Panc1 (cell line): ENCODE measurements around the gene SC5D. TPM values are rescaled to one million over a fixed set of nuclear protein-coding genes. Genes with fewer than 3 reads are reported as not detected.
A peak's percentile ranks its signal among the peaks of the same experiment; 100 is the strongest.

Experiments
- ATAC-seq: fragments of 200-7000 bp; cut with Tn5 transposase; 2 replicates; pipeline ENCODE4 v1.9.1; 2020; ENCODE audit warnings: mild to moderate bottlenecking, moderate library complexity
- BruUV-seq: library from RNA; stranded (reverse); fragments of 400-500 nt; replicated peaks from 2 replicates; lab custom pipeline; 2021; lab: Mats Ljungman, UMichigan
- CTCF ChIA-PET: fragments of 300-600 bp; sonication (Branson Sonifier 250); formaldehyde crosslinking; loops from one replicate; lab custom pipeline; 2022; ENCODE audit warnings: antibody characterized with exemption; lab: Charles Lee
- POLR2A ChIA-PET: fragments of 300-600 bp; sonication (Branson Sonifier 250); formaldehyde crosslinking; loops from one replicate; lab custom pipeline; 2022; ENCODE audit warnings: antibody characterized with exemption; lab: Charles Lee
- DNase-seq: peaks from one replicate; pipeline ENCODE4 v3.0.0-alpha.2; 2010; ENCODE audit warnings: low read depth, low spot score
- H3K27ac ChIP-seq: 2 replicates; pipeline ENCODE4 v1.5.1; 2011; ENCODE audit warnings: mild to moderate bottlenecking, low read length, inconsistent platforms
- H3K27me3 ChIP-seq: fragments of 200-500 bp; sonication (Bioruptor generic); 2 replicates; pipeline ENCODE4 v1.6.0; 2014; ENCODE audit warnings: low read length, inconsistent platforms; ENCODE audit not compliant: control insufficient read depth, insufficient read depth
- H3K36me3 ChIP-seq: fragments of 200-500 bp; sonication (Bioruptor generic); 2 replicates; pipeline ENCODE4 v1.5.1; 2014; ENCODE audit warnings: inconsistent platforms, mild to moderate bottlenecking, low read length, moderate library complexity; ENCODE audit not compliant: control insufficient read depth, insufficient read depth
- H3K4me1 ChIP-seq: 2 replicates; pipeline ENCODE4 v1.5.1; 2011; ENCODE audit warnings: inconsistent platforms, mild to moderate bottlenecking, low read length, moderate library complexity; ENCODE audit not compliant: control insufficient read depth, insufficient read depth
- H3K4me3 ChIP-seq, 2 experiments: 2 replicates each; pipeline ENCODE4 v1.5.1; 2011 to 2012; ENCODE audit warnings: low read depth in 2 of 2, low read length in 2 of 2, mild to moderate bottlenecking in 2 of 2, inconsistent platforms in 1 of 2, moderate library complexity in 1 of 2
- H3K9me3 ChIP-seq: fragments of 200-500 bp; sonication (Bioruptor generic); 2 replicates; pipeline ENCODE4 v1.5.1; 2014; ENCODE audit warnings: low read depth, mild to moderate bottlenecking, inconsistent platforms, low read length, moderate library complexity; ENCODE audit not compliant: control insufficient read depth, insufficient read depth
- POLR2AphosphoS5 ChIP-seq: IDR thresholded peaks from 2 replicates; pipeline ENCODE4 v1.6.1; 2012; ENCODE audit warnings: mild to moderate bottlenecking, low read depth, low read length, moderate library complexity
- REST ChIP-seq, 2 experiments: IDR thresholded peaks; 2 replicates each; pipeline ENCODE4 v1.6.1; 2011 to 2012; ENCODE audit warnings: low read depth in 2 of 2, control low read depth in 1 of 2, low read length in 1 of 2, mild to moderate bottlenecking in 1 of 2, moderate library complexity in 1 of 2; ENCODE audit not compliant: insufficient read depth in 1 of 2
- TCF7L2 ChIP-seq: IDR thresholded peaks from 2 replicates; pipeline ENCODE4 v1.6.1; 2011; ENCODE audit warnings: mild to moderate bottlenecking, low read depth, low read length, inconsistent platforms
- in situ Hi-C: cut with HindIII; loops from 2 replicates; pipeline ENCODE4 v1.10.0; 2016; ENCODE audit warnings: low sequenced_read_pairs, low pct_unique_long_range_greater_than_20kb
- intact Hi-C: fragments of 100-400 bp; cut with micrococcal nuclease; formaldehyde crosslinking; loops from one replicate; pipeline ENCODE4 v1.10.0; 2022; ENCODE audit not compliant: unreplicated experiment
- total RNA-seq: library from RNA; stranded (reverse); gene quantifications from one replicate; pipeline ENCODE4 v1.2.1, GENCODE V29; 2021; ENCODE audit not compliant: unreplicated experiment
- TF ChIP-seq, protein P1 (sequence below): fragments of 450-650 bp; IDR thresholded peaks from 2 replicates; pipeline ENCODE4 v1.5.1; 2017; ENCODE audit warnings: mild to moderate bottlenecking

SC5D gene
- total RNA-seq, 1 experiment from 2014 or later = 54.3 TPM

DNA sequence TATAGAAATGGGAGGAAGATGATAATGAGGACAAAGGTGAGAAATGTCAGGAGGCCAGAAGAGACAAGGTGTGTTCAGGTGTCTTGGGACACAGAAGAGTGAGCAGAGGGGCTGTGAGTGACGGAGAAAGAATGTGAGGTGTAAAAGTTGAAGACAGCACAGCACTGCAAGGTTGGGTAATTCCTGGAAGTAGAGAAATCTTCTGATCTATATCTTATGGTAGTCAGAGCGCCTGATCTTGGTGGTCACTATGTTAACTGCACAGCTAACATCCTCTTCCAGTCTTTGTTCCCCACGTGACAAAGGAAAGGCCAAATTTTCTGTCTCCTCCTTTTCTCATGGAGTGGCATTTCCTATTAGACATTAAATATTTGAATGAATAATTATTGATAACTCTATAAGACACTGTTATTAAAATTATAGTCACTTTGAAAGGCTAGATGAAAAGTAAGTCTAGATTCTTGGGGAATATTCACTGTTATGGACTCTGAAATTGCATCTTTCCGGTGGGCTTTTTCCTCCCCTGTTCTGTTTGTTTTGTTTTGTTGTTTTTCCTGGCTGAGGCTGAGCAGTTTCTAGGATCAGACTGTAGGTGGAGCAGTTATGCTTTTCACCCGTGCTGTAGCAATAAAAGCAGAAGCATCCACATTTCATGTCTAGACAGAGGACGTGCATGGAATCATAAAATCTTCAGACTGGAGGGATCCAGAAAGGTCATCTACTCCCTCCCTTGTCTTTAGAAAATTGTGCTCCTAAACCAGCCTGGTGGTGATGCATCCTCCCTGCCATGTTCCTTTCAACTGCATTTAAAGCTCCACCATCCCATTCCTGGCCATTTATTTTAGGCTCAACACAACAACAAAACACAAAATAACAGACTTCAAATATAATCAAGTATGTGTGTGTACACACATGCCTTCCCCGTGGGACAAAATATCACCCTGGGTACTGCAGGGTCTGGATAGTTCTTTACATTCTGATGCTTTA lies 26.6 kb downstream of the SC5D start:
- POLR2A ChIA-PET = no interaction called here
- intact Hi-C loops = loop anchor here (1.0 to 5.0 kb wide), 2 partner anchors 213 to 272 kb away; no protein-coding TSS in a partner anchor
- ATAC-seq = peak; percentile 68; the same call in 1 of the 2 replicates
- no peaks in the 10 kb centered on the region; the same call in 1 of the 2 replicates for H3K27me3 ChIP-seq
- TF ChIP-seq, protein P1, sequence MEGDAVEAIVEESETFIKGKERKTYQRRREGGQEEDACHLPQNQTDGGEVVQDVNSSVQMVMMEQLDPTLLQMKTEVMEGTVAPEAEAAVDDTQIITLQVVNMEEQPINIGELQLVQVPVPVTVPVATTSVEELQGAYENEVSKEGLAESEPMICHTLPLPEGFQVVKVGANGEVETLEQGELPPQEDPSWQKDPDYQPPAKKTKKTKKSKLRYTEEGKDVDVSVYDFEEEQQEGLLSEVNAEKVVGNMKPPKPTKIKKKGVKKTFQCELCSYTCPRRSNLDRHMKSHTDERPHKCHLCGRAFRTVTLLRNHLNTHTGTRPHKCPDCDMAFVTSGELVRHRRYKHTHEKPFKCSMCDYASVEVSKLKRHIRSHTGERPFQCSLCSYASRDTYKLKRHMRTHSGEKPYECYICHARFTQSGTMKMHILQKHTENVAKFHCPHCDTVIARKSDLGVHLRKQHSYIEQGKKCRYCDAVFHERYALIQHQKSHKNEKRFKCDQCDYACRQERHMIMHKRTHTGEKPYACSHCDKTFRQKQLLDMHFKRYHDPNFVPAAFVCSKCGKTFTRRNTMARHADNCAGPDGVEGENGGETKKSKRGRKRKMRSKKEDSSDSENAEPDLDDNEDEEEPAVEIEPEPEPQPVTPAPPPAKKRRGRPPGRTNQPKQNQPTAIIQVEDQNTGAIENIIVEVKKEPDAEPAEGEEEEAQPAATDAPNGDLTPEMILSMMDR = peak; percentile 87
- TF ChIP-seq REST (IDR thresholded peaks at IDR 0.05; ENCODE audit: insufficient read depth in 1 of 2, low read depth in 2 of 2, low read length in 1 of 2) = no peak
- no TSS peak for BruUV-seq
- H3K4me3 ChIP-seq = no peak overlapping the region
- CTCF ChIA-PET = interaction anchor here (0.6 to 1.4 kb wide), 2 partner anchors 272 to 275 kb away, joined by 8 read pairs; no protein-coding TSS in a partner anchor
- H3K9me3 ChIP-seq = no peaks in the 10 kb centered on the region
- no peaks in the 10 kb centered on the region for H3K36me3 ChIP-seq
- peak; percentile 38 for DNase-seq
- in situ Hi-C loops = no loop called here
- H3K4me1 ChIP-seq = no peaks in the 10 kb centered on the region
- H3K27ac ChIP-seq = no peak overlapping the region

- intact Hi-C loops (no loop called here), in situ Hi-C loops (no loop called here)
- TF ChIP-seq POLR2AphosphoS5 = no peak
- TF ChIP-seq REST (IDR thresholded peaks at IDR 0.05; ENCODE audit: insufficient read depth in 1 of 2, low read depth in 2 of 2, low read length in 1 of 2) = no peak
- TF ChIP-seq, protein P1 = peak; percentile 81
- TF ChIP-seq TCF7L2 = no peak
- no TSS peak for BruUV-seq
- Histone ChIP-seq H3K4me1 (no peaks in the 10 kb centered on the region), H3K4me3 (no peak overlapping the region), H3K27me3 (no peaks in the 10 kb centered on the region; the same call in 1 of the 2 replicates), H3K9me3 (no peaks in the 10 kb centered on the region), H3K36me3 (no peaks in the 10 kb centered on the region), H3K27ac (no peak overlapping the region)
- ChIA-PET CTCF (no interaction called here), POLR2A (no interaction called here)
- DNase-seq (peak; percentile 28), ATAC-seq (peak; percentile 91)
Measured at GRCh38 chr11:121321614-121322243, 29.2 kb downstream of the SC5D start.
